GM13977 (cell line): Measurements from ENCODE around the gene ZSWIM1.
"Not testable (repeated sequence)": the region's sequence is repeated elsewhere in the genome, so short reads cannot be mapped to it uniquely, and the experiment has no call there.

Experiments
- DNase-seq: peaks from one replicate; pipeline ENCODE4 v3.0.0; 2012; ENCODE audit warnings: low spot score
- in situ Hi-C: fragments of 300-500 bp; cut with MboI; formaldehyde crosslinking; loops from one replicate; pipeline ENCODE4 v1.12.0; 2022; ENCODE audit warnings: low sequenced_read_pairs, low pct_unique_long_range_greater_than_20kb, mixed read lengths, inconsistent platforms; ENCODE audit not compliant: unreplicated experiment
- TF ChIP-seq, protein P1 (sequence below): IDR thresholded peaks from 2 replicates; pipeline ENCODE4 v1.5.1; 2012; ENCODE audit warnings: mild to moderate bottlenecking, control low read depth; ENCODE audit not compliant: insufficient read depth; ENCODE audit errors: extremely low read depth, missing control alignments

Gene ZSWIM1

DNA sequence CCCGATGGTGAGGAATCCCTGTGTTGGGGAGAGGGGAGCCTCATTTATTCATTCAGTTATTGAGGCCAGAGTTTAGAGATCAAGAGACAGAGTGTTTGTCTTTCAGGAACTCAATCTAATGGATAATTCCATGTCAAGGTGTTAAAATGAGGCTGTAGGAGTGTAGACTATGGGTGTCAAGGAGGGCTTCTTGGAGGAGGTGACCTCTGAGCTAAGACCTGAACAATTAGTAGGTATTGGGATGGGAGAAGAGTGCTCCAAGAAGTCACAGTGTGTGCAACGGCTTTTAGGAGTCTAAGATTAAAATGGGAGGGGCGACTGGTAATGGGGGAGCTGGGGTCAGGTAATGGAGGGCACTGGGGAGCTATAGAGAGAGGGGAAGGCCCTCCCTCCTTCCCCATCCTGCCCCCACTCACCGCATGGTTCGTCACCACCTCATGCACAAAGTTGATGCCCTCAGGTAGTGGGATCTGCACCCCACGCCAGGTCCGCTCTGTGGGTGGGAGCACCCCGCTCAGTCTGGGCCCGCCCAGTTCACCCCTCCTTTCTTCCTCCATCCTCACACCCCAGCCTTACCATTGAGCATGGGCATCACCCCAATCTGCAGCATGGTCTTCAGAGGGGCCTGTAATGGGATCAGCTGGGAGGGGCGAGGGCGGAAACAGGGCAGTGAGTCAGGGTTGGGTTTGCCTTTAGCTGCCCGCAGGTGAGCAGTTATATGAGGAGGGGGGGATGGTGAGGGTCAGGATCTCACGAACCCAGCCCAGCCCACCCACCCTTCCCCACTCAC, 18.2 kb downstream of the ZSWIM1 start:
- TF ChIP-seq, protein P1, sequence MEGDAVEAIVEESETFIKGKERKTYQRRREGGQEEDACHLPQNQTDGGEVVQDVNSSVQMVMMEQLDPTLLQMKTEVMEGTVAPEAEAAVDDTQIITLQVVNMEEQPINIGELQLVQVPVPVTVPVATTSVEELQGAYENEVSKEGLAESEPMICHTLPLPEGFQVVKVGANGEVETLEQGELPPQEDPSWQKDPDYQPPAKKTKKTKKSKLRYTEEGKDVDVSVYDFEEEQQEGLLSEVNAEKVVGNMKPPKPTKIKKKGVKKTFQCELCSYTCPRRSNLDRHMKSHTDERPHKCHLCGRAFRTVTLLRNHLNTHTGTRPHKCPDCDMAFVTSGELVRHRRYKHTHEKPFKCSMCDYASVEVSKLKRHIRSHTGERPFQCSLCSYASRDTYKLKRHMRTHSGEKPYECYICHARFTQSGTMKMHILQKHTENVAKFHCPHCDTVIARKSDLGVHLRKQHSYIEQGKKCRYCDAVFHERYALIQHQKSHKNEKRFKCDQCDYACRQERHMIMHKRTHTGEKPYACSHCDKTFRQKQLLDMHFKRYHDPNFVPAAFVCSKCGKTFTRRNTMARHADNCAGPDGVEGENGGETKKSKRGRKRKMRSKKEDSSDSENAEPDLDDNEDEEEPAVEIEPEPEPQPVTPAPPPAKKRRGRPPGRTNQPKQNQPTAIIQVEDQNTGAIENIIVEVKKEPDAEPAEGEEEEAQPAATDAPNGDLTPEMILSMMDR = no peak
- DNase-seq = no peak
- in situ Hi-C loops = no loop called here

DNA sequence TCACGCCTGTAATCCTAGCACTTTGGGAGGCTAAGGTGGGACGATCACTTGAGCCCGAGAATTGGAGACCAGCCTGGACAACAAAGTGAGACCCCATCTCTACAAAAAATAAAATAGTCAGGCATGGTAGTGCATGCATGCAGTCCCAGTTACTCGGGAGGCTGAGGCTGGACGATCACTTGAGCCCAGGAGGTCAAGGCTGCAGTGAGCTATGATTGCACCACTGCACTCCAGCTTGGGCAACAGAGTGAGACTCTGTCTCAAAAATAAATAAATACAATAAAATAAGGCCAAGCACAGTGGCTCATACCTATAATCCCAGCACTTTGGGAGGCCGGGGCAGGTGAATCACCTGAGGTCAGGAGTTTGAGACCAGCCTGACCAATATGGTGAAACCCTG, 20.3 kb downstream of the ZSWIM1 start:
- in situ Hi-C loops, DNase-seq: not testable (repeated sequence)

DNA sequence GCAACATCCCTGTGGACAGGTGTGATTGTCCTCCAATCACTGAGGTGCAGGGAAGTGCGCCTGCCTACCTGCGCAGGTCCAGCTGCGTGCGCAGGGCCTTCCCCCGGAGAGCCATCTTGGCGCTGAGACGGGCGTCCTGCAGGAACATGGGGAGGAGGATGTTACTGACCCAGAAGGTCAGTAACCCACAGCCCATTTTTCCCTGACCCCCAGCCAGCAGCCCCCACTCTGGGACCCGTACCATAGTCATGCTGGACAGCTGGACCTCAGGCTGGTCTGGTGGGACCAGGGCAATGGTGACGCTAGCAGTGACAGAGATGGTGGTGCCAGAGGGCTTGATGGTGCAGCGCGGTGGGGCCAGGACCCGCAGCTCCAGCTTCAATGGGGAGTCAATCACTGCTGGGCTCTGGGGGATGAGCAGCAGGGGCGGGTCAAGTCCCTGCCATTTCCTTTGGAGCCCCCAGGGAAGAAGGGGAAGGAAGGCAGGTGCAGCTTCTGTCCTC, 21.2 kb downstream of the ZSWIM1 start:
- DNase-seq = no peak
- in situ Hi-C loops = no loop called here
- TF ChIP-seq, protein P1 = no peak

DNA sequence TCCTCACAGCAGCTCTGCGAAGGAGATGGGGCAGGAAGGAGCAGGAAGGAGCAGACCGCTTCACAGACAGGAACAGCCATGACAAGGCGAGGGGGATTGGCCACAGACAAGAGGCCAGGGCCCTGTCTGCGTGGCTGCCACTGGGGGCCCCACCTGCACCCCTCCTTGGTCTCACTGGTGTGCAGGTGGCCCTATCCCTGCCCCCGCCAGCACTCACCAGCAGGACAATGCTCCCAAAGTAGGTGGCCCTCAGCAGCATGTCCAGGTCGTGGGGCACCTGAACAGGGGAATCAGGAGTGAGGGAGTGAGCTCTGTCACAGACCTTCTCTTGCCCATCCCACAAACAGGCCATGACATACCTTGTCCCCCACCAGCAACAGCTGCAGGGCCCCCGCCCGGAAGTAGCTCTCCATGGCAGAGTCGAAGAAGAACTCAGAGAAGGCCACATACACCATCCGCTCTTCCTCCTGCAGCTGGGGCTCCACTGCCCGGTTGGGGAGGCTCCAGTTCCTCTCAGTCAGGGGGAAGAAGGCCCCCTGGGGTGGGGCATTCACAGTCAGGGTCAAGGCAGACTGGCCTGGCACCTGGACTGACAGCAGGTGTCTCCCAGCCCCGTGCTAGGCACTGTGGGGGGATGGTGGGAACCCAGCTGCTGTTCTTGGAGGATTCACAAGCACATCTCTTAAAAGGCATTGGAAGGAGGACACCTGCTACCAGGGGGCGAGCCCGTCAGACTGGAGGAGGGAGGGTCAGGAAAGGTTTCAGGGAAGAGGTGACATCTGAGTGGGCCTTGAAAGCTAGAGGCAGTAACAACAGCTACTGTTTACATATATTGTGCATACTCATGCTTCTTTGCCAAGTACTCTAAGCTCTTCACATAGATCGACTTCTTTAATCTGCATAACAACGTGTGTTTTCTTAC, 23.8 kb downstream of the ZSWIM1 start:
- DNase-seq = no peak

DNA sequence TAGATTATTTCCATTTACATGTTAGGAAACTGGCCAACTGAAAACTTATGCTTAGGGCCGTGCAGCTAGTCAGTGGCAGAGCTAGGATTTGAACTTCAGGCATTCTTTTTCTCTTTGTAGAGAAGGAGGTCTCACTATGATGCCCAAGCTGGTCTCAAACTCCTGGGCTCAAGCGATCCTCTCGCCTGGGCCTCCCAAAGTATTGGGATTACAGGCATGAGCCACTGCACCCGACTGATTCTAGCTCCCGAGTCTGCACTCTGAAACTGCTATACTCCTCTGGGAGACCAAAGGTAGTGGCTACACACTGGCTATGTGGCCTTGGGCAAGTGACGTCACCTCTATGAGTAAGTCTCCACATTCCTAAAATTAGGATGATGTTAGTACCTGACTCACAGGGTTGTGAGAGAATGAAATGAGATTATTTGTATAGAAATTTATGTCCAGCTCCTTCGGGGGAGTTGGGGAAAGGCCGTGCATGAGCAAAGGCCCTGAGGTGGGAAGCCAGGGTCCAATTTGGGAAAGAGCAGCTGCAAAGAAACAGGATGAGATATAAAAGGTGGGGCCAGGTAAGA, 24.6 kb downstream of the ZSWIM1 start:
- in situ Hi-C loops = no loop called here
- TF ChIP-seq, protein P1 = no peak
- DNase-seq = no peak

More for the DNA sequence above, 23.8 kb downstream of the ZSWIM1 start:
- TF ChIP-seq, protein P1 = no peak
- in situ Hi-C loops = no loop called here

DNA sequence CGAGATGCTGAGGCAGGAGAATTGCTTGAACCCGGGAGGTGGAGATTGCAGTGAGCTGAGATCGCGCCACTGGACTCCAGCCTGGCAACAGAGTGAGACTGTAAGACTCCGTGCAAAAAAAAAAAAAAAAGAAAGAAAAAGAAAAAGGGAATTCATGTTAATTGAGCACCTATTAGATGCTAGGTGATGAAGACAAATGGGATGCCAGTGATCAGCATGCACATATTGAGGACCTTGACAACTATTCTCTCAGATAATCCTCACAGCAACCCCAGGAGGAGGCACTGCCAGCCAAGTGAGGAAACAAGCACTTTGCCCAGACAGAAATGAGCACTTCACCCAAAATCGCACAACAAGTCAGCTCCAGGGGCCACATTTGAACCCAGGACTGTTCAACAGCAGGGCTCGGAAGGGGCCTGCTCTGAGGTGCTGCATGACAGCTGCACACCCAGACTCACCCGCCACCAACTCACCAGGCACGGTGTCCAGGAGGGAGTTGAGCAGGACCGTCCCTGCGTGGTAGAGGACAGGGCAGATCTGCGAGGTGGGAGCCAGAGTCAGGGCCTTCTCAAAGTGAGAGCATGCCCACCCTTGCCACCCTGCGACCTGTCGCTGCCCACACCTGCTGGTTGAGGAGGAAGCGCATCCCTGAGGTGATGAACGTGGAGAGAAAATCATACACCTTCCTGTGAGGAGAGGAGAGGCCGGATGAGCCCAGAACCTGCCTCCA, 26.4 kb downstream of the ZSWIM1 start:
- no peak for DNase-seq
- in situ Hi-C loops = no loop called here
- TF ChIP-seq, protein P1 = no peak
